HG03159 (cell line): ENCODE measurements around the gene DNAJB6.
A peak's percentile ranks its signal among the peaks of the same experiment; 100 is the strongest.

Experiments used
- ATAC-seq: cut with Tn5 transposase; IDR thresholded peaks from one replicate; pipeline ENCODE4 v1.9.1; 2021; ENCODE audit warnings: mild to moderate bottlenecking, moderate library complexity; ENCODE audit not compliant: unreplicated experiment

DNAJB6 gene

GRCh38 chr7:157362729-157363128, 25.9 kb downstream of the DNAJB6 start:
- no peak for ATAC-seq

- ATAC-seq: no peak
These were observed 29.9 kb downstream of the DNAJB6 start for GRCh38 chr7:157366722-157367121.

- ATAC-seq: no peak
These were observed 32.2 kb downstream of the DNAJB6 start for GRCh38 chr7:157368955-157369354.

- ATAC-seq: no peak
These were observed 33.9 kb downstream of the DNAJB6 start for GRCh38 chr7:157370742-157371141.

GRCh38 chr7:157371296-157371695, 34.5 kb downstream of the DNAJB6 start:
- ATAC-seq: no peak

GRCh38 chr7:157372300-157373232, 35.8 kb downstream of the DNAJB6 start:
- no peak for ATAC-seq

- no peak for ATAC-seq
These were observed 36.7 kb downstream of the DNAJB6 start for GRCh38 chr7:157373493-157373892.

- ATAC-seq: no peak
These were observed 38.6 kb downstream of the DNAJB6 start for GRCh38 chr7:157375410-157375809.

GRCh38 chr7:157377436-157378124, 40.8 kb downstream of the DNAJB6 start:
- no peak for ATAC-seq

GRCh38 chr7:157378390-157378789, 41.6 kb downstream of the DNAJB6 start:
- no peak for ATAC-seq

- no peak for ATAC-seq
These were observed 42.7 kb downstream of the DNAJB6 start for GRCh38 chr7:157379493-157379892.

GRCh38 chr7:157380416-157380815, 43.6 kb downstream of the DNAJB6 start:
- ATAC-seq: no peak

- ATAC-seq: no peak
These were observed 47.1 kb downstream of the DNAJB6 start for GRCh38 chr7:157383868-157384267.

GRCh38 chr7:157384301-157384700, 47.5 kb downstream of the DNAJB6 start:
- no peak for ATAC-seq

GRCh38 chr7:157386979-157387800, 50.4 kb downstream of the DNAJB6 start:
- peak; percentile 84 for ATAC-seq

GRCh38 chr7:157388301-157388700, 51.5 kb downstream of the DNAJB6 start:
- no peak for ATAC-seq

GRCh38 chr7:157389951-157390730, 53.3 kb downstream of the DNAJB6 start:
- no peak for ATAC-seq

- ATAC-seq: no peak
These were observed 54.4 kb downstream of the DNAJB6 start for GRCh38 chr7:157391036-157391710.

GRCh38 chr7:157392256-157393037, 55.6 kb downstream of the DNAJB6 start:
- ATAC-seq: no peak
